H9 (cell line): Measurements from ENCODE around the gene NECTIN1. TPM values are rescaled to one million over a fixed set of nuclear protein-coding genes. Genes with fewer than 3 reads are reported as not detected.
A peak's percentile ranks its signal among the peaks of the same experiment; 100 is the strongest.

Source experiments
- DNase-seq: peaks from one replicate; pipeline ENCODE4 v3.0.0-alpha.2; 2017
- H2AFZ ChIP-seq: one replicate; pipeline ENCODE4 v1.6.1; 2013; ENCODE audit warnings: mild to moderate bottlenecking, low read length, control low read depth, moderate library complexity
- H2AK5ac ChIP-seq: 2 replicates; pipeline ENCODE4 v1.6.1; 2013; ENCODE audit warnings: low read length, control low read depth, mixed read lengths; ENCODE audit not compliant: insufficient read length
- H2BK120ac ChIP-seq: one replicate; pipeline ENCODE4 v1.6.1; 2013; ENCODE audit warnings: low read depth, mild to moderate bottlenecking, low read length, control low read depth, inconsistent platforms; ENCODE audit not compliant: poor library complexity, severe bottlenecking
- H2BK12ac ChIP-seq: 2 replicates; pipeline ENCODE4 v1.6.1; 2013; ENCODE audit warnings: low read length, control low read depth, mixed read lengths, low read depth; ENCODE audit not compliant: insufficient read length
- H2BK15ac ChIP-seq: 2 replicates; pipeline ENCODE4 v1.6.1; 2013; ENCODE audit warnings: low read depth, low read length, control low read depth
- H2BK20ac ChIP-seq: one replicate; pipeline ENCODE4 v1.6.1; 2013; ENCODE audit warnings: low read depth, mild to moderate bottlenecking, low read length, control low read depth, inconsistent platforms; ENCODE audit not compliant: poor library complexity, severe bottlenecking
- H2BK5ac ChIP-seq: 2 replicates; pipeline ENCODE4 v1.6.1; 2013; ENCODE audit warnings: low read length, control low read depth, mixed read lengths; ENCODE audit not compliant: insufficient read length
- H3K14ac ChIP-seq: 2 replicates; pipeline ENCODE4 v1.6.1; 2013; ENCODE audit warnings: low read length, control low read depth; ENCODE audit not compliant: insufficient read depth
- H3K18ac ChIP-seq: 2 replicates; pipeline ENCODE4 v1.6.1; 2013; ENCODE audit warnings: low read depth, mild to moderate bottlenecking, mixed read lengths, low read length, control low read depth; ENCODE audit not compliant: insufficient read length
- H3K23ac ChIP-seq: 2 replicates; pipeline ENCODE4 v1.6.1; 2013; ENCODE audit warnings: low read length, control low read depth, mixed read lengths, low read depth; ENCODE audit not compliant: insufficient read length
- H3K23me2 ChIP-seq: 2 replicates; pipeline ENCODE4 v1.6.1; 2013; ENCODE audit warnings: low read depth, mild to moderate bottlenecking, mixed read lengths, low read length, control low read depth; ENCODE audit not compliant: insufficient read length, poor library complexity, severe bottlenecking
- H3K27ac ChIP-seq: 2 replicates; pipeline ENCODE4 v1.5.1; 2013; ENCODE audit warnings: low read length, control low read depth, mixed read lengths, low read depth; ENCODE audit not compliant: insufficient read length
- H3K27me3 ChIP-seq: 2 replicates; pipeline ENCODE4 v1.6.1; 2013; ENCODE audit warnings: low read length, control low read depth, inconsistent platforms; ENCODE audit not compliant: insufficient read depth
- H3K4ac ChIP-seq: 2 replicates; pipeline ENCODE4 v1.6.1; 2013; ENCODE audit warnings: low read depth, mild to moderate bottlenecking, control low read depth, inconsistent platforms, low read length, moderate library complexity
- H3K4me1 ChIP-seq: 2 replicates; pipeline ENCODE4 v1.6.1; 2013; ENCODE audit warnings: low read length, control low read depth, inconsistent platforms; ENCODE audit not compliant: insufficient read depth
- H3K4me2 ChIP-seq: 2 replicates; pipeline ENCODE4 v1.6.1; 2013; ENCODE audit warnings: low read length, control low read depth, mixed read lengths; ENCODE audit not compliant: insufficient read length, insufficient read depth
- H3K56ac ChIP-seq: 2 replicates; pipeline ENCODE4 v1.6.1; 2013; ENCODE audit warnings: low read depth, mild to moderate bottlenecking, mixed read lengths, low read length, control low read depth; ENCODE audit not compliant: insufficient read length
- H3K79me1 ChIP-seq: 2 replicates; pipeline ENCODE4 v1.6.1; 2013; ENCODE audit warnings: low read depth, mild to moderate bottlenecking, moderate library complexity, low read length, control low read depth, inconsistent platforms; ENCODE audit not compliant: insufficient read depth, poor library complexity, severe bottlenecking
- H3K79me2 ChIP-seq: 2 replicates; pipeline ENCODE4 v1.6.1; 2013; ENCODE audit warnings: low read length, control low read depth, inconsistent platforms; ENCODE audit not compliant: insufficient read depth
- H3K9ac ChIP-seq: 2 replicates; pipeline ENCODE4 v1.6.1; 2013; ENCODE audit warnings: low read length, control low read depth, mixed read lengths; ENCODE audit not compliant: insufficient read length; ENCODE audit errors: extremely low read depth
- H3K9me3 ChIP-seq: one replicate; pipeline ENCODE4 v1.6.1; 2013; ENCODE audit warnings: low read depth, low read length, inconsistent platforms; ENCODE audit not compliant: control insufficient read depth
- H3T11ph ChIP-seq: one replicate; pipeline ENCODE4 v1.6.1; 2013; ENCODE audit warnings: mild to moderate bottlenecking, low read length, control low read depth, inconsistent platforms
- H4K20me1 ChIP-seq: one replicate; pipeline ENCODE4 v1.6.1; 2013; ENCODE audit not compliant: control insufficient read depth, insufficient read length, insufficient read depth
- H4K5ac ChIP-seq: 2 replicates; pipeline ENCODE4 v1.6.1; 2013; ENCODE audit warnings: low read depth, mild to moderate bottlenecking, mixed read lengths, low read length, control low read depth; ENCODE audit not compliant: insufficient read length
- H4K8ac ChIP-seq: replicated peaks from 2 replicates; pipeline ENCODE4 v1.6.1; 2013; ENCODE audit warnings: low read length, control low read depth, mixed read lengths, low read depth; ENCODE audit not compliant: insufficient read length
- H4K91ac ChIP-seq: 2 replicates; pipeline ENCODE4 v1.6.1; 2013; ENCODE audit warnings: low read depth, mild to moderate bottlenecking, moderate library complexity, mixed read lengths, low read length, control low read depth; ENCODE audit not compliant: insufficient read length
- H3K27ac Mint-ChIP-seq, 3 experiments: 2 replicates in 2 of 3; 3 replicates in 1 of 3; pipeline ENCODE4 v1.8.0; 2020 to 2021; ENCODE audit warnings: mixed read lengths in 3 of 3, mild to moderate bottlenecking in 1 of 3, moderate library complexity in 1 of 3
- H3K27me3 Mint-ChIP-seq: 2 replicates; pipeline ENCODE4 v1.8.0; 2021; ENCODE audit warnings: low read depth, mild to moderate bottlenecking, moderate library complexity, mixed read lengths
- H3K36me3 Mint-ChIP-seq, 3 experiments: 2 replicates in 2 of 3; 3 replicates in 1 of 3; pipeline ENCODE4 v1.8.0; 2020 to 2021; ENCODE audit warnings: low read depth in 3 of 3, mixed read lengths in 3 of 3; ENCODE audit not compliant: insufficient read depth in 1 of 3
- H3K4me1 Mint-ChIP-seq, 2 experiments: 2 replicates each; pipeline ENCODE4 v1.8.0; 2020; ENCODE audit warnings: mixed read lengths in 2 of 2
- H3K4me3 Mint-ChIP-seq, 2 experiments: 2 replicates in 1 of 2; 3 replicates in 1 of 2; pipeline ENCODE4 v1.8.0; 2020 to 2021; ENCODE audit warnings: mild to moderate bottlenecking in 2 of 2, mixed read lengths in 2 of 2, moderate library complexity in 1 of 2
- H3K9me3 Mint-ChIP-seq, 2 experiments: 2 replicates in 1 of 2; 3 replicates in 1 of 2; pipeline ENCODE4 v1.8.0; 2020; ENCODE audit warnings: mild to moderate bottlenecking in 2 of 2, mixed read lengths in 2 of 2, moderate library complexity in 1 of 2
- WGBS: extraction: QIAGEN DNeasy Blood & Tissue Kit; methylation state at CpG from one replicate; pipeline ENCODE4 v1.1.7; 2013; ENCODE audit warnings: missing lambda C conversion rate, low lambda C conversion rate, mixed read lengths; ENCODE audit not compliant: insufficient read length; ENCODE audit errors: extremely low coverage; 5-methylcytosine and 5-hydroxymethylcytosine counted together
- total RNA-seq: library from RNA; stranded (reverse); gene quantifications from 2 replicates; pipeline ENCODE4 v1.2.1, GENCODE V29; 2021
- TF ChIP-seq, protein P1 (sequence below): fragments of 200-600 bp; sonication (generic); conservative IDR thresholded peaks from 3 replicates; pipeline ENCODE4 v1.8.0; 2021; ENCODE audit warnings: antibody characterized with exemption, mild to moderate bottlenecking

Gene NECTIN1
- total RNA-seq, 1 experiment from 2014 or later, result 113 TPM

DNA sequence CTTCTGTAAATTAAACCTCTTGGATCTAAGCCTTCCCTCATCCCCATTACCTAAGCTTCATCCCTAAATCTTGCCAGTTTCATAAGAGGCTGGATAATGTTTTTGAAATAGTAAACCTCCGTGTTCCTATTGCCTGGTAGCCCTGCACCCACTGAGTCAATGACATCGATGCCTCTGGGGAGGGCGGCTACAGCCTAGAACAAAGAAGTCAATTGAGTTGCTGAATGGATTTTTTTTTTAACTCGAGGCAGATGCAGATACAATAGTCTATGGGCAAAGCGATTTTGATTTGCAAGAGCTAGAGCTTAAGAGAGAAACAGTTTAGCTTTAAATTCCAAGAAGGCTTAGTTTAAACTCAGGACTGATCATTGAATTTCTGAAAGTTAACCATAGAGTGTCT is 121.3 kb downstream of the NECTIN1 start:
- TF ChIP-seq, protein P1, sequence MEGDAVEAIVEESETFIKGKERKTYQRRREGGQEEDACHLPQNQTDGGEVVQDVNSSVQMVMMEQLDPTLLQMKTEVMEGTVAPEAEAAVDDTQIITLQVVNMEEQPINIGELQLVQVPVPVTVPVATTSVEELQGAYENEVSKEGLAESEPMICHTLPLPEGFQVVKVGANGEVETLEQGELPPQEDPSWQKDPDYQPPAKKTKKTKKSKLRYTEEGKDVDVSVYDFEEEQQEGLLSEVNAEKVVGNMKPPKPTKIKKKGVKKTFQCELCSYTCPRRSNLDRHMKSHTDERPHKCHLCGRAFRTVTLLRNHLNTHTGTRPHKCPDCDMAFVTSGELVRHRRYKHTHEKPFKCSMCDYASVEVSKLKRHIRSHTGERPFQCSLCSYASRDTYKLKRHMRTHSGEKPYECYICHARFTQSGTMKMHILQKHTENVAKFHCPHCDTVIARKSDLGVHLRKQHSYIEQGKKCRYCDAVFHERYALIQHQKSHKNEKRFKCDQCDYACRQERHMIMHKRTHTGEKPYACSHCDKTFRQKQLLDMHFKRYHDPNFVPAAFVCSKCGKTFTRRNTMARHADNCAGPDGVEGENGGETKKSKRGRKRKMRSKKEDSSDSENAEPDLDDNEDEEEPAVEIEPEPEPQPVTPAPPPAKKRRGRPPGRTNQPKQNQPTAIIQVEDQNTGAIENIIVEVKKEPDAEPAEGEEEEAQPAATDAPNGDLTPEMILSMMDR, result no peak
- Histone ChIP-seq H3T11ph (no peak overlapping the region), H3K23me2 (peaks cover 2% of the 10 kb centered on the region), H3K79me2 (no peaks in the 10 kb centered on the region), H3K18ac (no peak overlapping the region), H4K20me1 (no peaks in the 10 kb centered on the region), H3K23ac (no peak overlapping the region), H3K9me3 (no peaks in the 10 kb centered on the region), H3K79me1 (no peaks in the 10 kb centered on the region), H2BK120ac (no peak overlapping the region), H2BK15ac (no peak overlapping the region), H3K14ac (no peak overlapping the region), H4K91ac (no peak overlapping the region), H3K4ac (no peak overlapping the region), H4K5ac (no peak overlapping the region), H4K8ac (no peak overlapping the region), H2BK20ac (no peak overlapping the region), H2AK5ac (no peak overlapping the region), H3K4me1 (no peaks in the 10 kb centered on the region), H2BK12ac (no peak overlapping the region), H3K4me2 (no peak overlapping the region), H2AFZ (no peak overlapping the region), H3K27ac (no peak overlapping the region), H2BK5ac (no peak overlapping the region), H3K9ac (no peak overlapping the region), H3K56ac (no peak overlapping the region), H3K27me3 (peaks cover 2% of the 10 kb centered on the region; the same call in 1 of the 2 replicates)
- H3K27ac Mint-ChIP-seq, result no peak overlapping the region
- H3K9me3 Mint-ChIP-seq, result no peaks in the 10 kb centered on the region; a peak in 1 of 5 replicates
- H3K4me3 Mint-ChIP-seq, result peak overlapping the region in 1 of 2 experiments; percentile 5; a peak in 1 of 5 replicates
- no peaks in the 10 kb centered on the region for H3K36me3 Mint-ChIP-seq
- WGBS, result no CpG with 5 or more reads among the region's 5 CpGs
- peaks cover 37 to 38% of the 10 kb centered on the region in 2 experiments for H3K4me1 Mint-ChIP-seq
- no peak for DNase-seq
- H3K27me3 Mint-ChIP-seq, result peaks cover 80% of the 10 kb centered on the region
